ENCODE data around the gene CTNNBIP1.
"Not testable (repeated sequence)": the region's sequence is repeated elsewhere in the genome, so short reads cannot be mapped to it uniquely, and the experiment has no call there.

CTNNBIP1 gene

DNA sequence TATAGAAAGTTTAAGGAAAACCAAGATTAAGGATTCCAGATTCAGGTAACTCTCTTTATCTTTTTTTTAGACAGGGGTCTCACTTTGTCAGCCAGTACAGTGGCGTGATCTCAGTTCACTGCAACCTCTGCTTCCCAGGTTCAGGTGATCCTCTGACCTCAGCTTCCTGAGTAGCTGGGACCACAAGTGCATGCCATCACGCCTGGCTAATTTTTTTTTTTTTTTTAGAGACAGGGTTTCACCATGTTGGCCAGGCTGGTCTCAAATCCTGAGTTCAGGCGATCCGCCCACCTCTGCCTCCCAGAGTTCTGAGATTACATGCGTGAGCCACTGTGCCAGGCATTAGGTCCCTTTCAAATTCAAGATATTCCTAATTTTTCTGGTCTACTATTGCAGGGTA, 17.2 kb upstream of the CTNNBIP1 start:
- no peak overlapping the region for H3K4me3 ChIP-seq (ENCODE audit: low read depth, low read length)
- peak; percentile 47 for DNase-seq (ENCODE audit: low read depth)
- TF ChIP-seq, protein P1, sequence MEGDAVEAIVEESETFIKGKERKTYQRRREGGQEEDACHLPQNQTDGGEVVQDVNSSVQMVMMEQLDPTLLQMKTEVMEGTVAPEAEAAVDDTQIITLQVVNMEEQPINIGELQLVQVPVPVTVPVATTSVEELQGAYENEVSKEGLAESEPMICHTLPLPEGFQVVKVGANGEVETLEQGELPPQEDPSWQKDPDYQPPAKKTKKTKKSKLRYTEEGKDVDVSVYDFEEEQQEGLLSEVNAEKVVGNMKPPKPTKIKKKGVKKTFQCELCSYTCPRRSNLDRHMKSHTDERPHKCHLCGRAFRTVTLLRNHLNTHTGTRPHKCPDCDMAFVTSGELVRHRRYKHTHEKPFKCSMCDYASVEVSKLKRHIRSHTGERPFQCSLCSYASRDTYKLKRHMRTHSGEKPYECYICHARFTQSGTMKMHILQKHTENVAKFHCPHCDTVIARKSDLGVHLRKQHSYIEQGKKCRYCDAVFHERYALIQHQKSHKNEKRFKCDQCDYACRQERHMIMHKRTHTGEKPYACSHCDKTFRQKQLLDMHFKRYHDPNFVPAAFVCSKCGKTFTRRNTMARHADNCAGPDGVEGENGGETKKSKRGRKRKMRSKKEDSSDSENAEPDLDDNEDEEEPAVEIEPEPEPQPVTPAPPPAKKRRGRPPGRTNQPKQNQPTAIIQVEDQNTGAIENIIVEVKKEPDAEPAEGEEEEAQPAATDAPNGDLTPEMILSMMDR (IDR thresholded peaks at IDR 0.05; ENCODE audit: insufficient read depth, low read depth, low read length, missing control alignments): no peak

DNA sequence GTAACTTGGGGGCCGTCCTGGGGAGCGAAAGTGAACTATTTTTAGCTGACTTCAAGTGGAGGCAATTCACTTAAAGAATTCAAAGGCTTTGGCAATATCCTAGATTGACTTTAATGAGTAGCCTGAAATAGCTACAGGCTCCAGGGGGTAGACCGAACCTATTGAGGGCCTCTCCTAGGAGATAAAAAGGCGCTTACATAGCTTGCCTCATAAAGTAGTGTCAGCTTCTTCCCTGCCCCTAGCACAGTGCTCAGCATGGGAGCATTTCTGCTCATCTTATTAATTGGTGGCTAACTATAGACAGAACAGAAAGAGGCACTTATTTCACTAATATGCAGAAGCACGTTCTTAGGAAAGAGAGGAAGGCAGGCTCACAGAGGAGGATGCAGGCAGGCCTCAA, 12.3 kb upstream of the CTNNBIP1 start:
- no peak overlapping the region for H3K4me3 ChIP-seq (ENCODE audit: low read depth, low read length)
- DNase-seq (ENCODE audit: low read depth): no peak
- TF ChIP-seq, protein P1 (IDR thresholded peaks at IDR 0.05; ENCODE audit: insufficient read depth, low read depth, low read length, missing control alignments): no peak

DNA sequence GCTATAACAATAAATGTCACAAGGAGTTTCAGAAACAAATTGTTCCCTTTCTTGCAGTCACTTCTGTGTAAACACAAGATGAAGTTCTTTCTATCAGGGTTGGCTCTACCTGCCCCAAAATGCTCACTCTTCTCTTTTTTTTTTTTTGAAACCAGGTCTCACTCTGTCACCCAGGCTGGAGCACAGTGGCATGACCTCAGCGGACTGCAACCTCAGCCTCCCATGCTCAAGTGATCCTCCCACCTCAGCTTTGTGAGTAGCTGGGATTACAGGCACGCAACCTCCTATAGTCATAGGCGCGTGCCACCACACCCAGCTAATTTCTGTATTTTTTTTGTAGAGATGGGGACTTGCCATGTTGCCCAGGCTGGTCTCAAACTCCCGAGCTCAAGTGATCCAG, 10.5 kb upstream of the CTNNBIP1 start:
- TF ChIP-seq, protein P1 (IDR thresholded peaks at IDR 0.05; ENCODE audit: insufficient read depth, low read depth, low read length, missing control alignments): no peak
- no peak for DNase-seq (ENCODE audit: low read depth)
- H3K4me3 ChIP-seq (ENCODE audit: low read depth, low read length): no peak overlapping the region

DNA sequence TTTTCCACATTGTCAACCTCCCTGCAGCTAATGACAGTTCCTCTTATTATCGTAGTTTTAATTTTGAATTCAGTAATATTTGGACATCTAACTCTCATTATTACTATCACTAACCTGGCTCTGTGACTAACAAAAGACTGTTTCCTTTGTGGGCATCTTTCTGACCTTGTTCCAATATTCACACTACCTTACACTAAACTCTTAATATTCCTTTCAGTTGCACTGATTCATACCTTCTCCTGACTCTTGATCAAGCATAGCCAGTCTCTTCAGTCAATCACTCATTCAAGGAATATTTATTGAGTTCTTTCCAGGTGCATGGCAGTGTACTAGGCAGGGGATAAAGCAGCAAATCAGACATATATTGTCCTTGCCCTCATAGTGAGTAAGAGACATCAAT, 7.8 kb upstream of the CTNNBIP1 start:
- TF ChIP-seq, protein P1 (IDR thresholded peaks at IDR 0.05; ENCODE audit: insufficient read depth, low read depth, low read length, missing control alignments): no peak
- H3K4me3 ChIP-seq (ENCODE audit: low read depth, low read length): no peak overlapping the region
- DNase-seq (ENCODE audit: low read depth): no peak

DNA sequence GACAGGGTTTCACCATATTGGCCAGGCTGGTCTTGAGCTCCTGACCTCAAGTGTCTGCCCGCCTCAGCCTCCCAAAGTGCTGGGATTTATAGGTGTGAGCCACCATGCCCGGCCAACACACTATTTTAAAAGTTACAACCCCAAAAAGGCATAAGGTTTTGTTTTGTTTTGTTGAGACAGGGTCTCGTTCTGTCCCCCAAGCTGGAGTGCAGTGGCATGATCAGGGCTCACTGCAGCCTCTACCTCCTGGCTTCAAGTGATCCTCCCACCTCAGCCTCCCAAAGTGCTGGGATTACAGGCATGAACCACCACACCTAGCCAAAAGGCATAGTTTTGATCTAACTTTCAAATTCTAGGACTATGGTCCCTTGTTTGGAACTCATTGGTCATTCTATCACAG, 7.4 kb upstream of the CTNNBIP1 start:
- DNase-seq (ENCODE audit: low read depth); H3K4me3 ChIP-seq (ENCODE audit: low read depth, low read length): not testable (repeated sequence)

DNA sequence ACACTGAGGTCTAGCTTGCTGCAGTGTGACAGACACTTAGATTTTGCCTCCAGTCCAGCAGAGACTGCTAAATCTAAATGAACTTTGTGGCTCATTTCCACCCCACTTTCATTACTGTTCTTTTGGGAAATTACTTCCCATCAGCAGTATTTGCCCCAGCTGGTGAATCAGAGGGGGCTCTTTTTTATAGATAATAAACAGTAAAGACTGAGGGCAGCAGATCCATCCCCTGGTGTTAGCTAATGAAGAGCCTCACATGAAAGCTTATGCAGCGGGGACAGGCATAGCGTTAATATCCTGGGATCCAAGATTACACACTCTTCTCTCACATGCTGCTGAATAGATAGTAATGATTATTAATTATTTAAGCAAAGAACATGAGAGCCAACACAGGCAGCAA, 6.4 kb upstream of the CTNNBIP1 start:
- DNase-seq (ENCODE audit: low read depth): no peak
- TF ChIP-seq, protein P1 (IDR thresholded peaks at IDR 0.05; ENCODE audit: insufficient read depth, low read depth, low read length, missing control alignments): no peak
- no peak overlapping the region for H3K4me3 ChIP-seq (ENCODE audit: low read depth, low read length)

DNA sequence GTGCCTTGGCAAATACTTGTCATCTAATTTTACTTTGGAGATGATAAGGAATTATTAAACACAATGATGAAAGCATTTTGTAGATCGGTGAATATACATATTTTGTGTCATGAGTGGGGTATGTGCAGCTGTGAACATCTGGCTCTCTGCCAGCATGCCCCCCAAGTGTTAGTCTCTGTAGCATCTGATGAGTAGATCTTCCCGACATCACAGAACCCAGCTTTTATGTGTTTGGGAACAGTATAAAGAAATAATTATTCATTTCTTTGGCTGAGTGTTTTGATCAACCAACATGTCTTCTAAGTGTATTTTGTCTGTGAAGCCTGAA, 4.5 kb upstream of the CTNNBIP1 start:
- no peak overlapping the region for H3K4me3 ChIP-seq (ENCODE audit: low read depth, low read length)
- TF ChIP-seq, protein P1 (IDR thresholded peaks at IDR 0.05; ENCODE audit: insufficient read depth, low read depth, low read length, missing control alignments): no peak
- no peak for DNase-seq (ENCODE audit: low read depth)
